ENCODE data around the gene PRLR.

Gene PRLR

DNA sequence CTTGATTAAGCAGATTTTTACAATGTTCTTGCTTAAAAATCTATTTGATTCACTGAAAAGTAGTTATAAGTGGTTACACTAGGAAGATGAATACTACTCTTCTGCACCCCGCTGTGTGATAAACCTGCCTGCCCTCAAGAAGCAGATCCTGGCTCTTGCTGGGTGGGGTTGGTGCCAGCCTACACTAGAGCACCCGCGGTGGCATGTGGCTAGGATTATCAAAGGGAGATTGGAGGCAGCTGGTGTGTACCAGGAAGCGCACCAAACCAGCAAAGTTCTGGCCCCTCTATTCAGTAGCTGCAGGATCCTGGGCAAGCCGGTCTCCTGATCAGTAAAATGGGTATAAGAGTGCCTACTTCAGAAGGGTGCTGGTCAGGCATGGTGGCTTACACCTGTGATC, 43.5 kb downstream of the PRLR start:
- Histone ChIP-seq H3K27ac (ENCODE audit: low read length) (no peak overlapping the region), H3K4me3 (ENCODE audit: low read depth in 1 of 2, low read length in 2 of 2) (no peak overlapping the region), H4K20me1 (ENCODE audit: insufficient read depth, low read length) (no peaks in the 10 kb centered on the region), H3K79me2 (ENCODE audit: insufficient read depth, low read length) (no peaks in the 10 kb centered on the region), H3K9me3 (ENCODE audit: insufficient read depth, low read length, severe bottlenecking) (no peaks in the 10 kb centered on the region), H3K27me3 (ENCODE audit: insufficient read depth, low read length, poor library complexity) (peaks cover 8% of the 10 kb centered on the region), H3K4me2 (ENCODE audit: insufficient read depth, low read length) (no peak overlapping the region), H3K36me3 (ENCODE audit: insufficient read depth, low read length) (no peaks in the 10 kb centered on the region), H2AFZ (ENCODE audit: low read depth, low read length) (no peak overlapping the region), H3K9ac (ENCODE audit: low read depth, low read length) (no peak overlapping the region), H3K4me1 (ENCODE audit: insufficient read depth, low read length) (no peaks in the 10 kb centered on the region)
- ATAC-seq (ENCODE audit: insufficient read depth, low read depth), result no peak
- DNase-seq, result no peak
- no peak for TF ChIP-seq EZH2 (IDR thresholded peaks at IDR 0.05; ENCODE audit: borderline replicate concordance, low read depth, low read length, severe bottlenecking)

DNA sequence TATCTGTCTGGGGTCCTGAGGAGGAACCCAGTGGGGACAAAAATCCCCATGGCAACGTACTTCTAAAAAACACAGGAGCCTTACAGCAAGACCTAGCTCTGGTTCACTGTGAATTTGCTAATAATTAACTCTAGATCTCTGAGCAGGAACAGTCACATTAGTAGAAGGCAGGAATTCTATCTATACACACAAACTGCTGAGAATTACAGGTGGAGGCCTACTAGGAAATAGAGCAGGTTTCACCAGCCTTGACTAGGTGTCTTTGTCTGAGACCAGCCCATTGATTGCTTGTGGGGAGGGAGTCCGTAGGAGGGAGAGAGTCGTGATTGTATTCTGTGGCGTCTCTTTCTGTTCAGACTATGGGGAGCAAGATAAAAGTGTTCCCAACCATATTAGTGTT, 44.8 kb downstream of the PRLR start:
- Histone ChIP-seq H2AFZ (ENCODE audit: low read depth, low read length) (no peak overlapping the region), H3K27ac (ENCODE audit: low read length) (no peak overlapping the region), H3K4me1 (ENCODE audit: insufficient read depth, low read length) (no peaks in the 10 kb centered on the region), H3K36me3 (ENCODE audit: insufficient read depth, low read length) (no peaks in the 10 kb centered on the region), H3K4me2 (ENCODE audit: insufficient read depth, low read length) (no peak overlapping the region), H3K27me3 (ENCODE audit: insufficient read depth, low read length, poor library complexity) (peaks cover 8% of the 10 kb centered on the region), H4K20me1 (ENCODE audit: insufficient read depth, low read length) (no peaks in the 10 kb centered on the region), H3K9ac (ENCODE audit: low read depth, low read length) (no peak overlapping the region), H3K9me3 (ENCODE audit: insufficient read depth, low read length, severe bottlenecking) (no peaks in the 10 kb centered on the region), H3K79me2 (ENCODE audit: insufficient read depth, low read length) (no peaks in the 10 kb centered on the region), H3K4me3 (ENCODE audit: low read depth in 1 of 2, low read length in 2 of 2) (no peak overlapping the region)
- DNase-seq (no peak), ATAC-seq (ENCODE audit: insufficient read depth, low read depth) (no peak)
- TF ChIP-seq EZH2 (IDR thresholded peaks at IDR 0.05; ENCODE audit: borderline replicate concordance, low read depth, low read length, severe bottlenecking), result no peak
- TF ChIP-seq, protein P1, sequence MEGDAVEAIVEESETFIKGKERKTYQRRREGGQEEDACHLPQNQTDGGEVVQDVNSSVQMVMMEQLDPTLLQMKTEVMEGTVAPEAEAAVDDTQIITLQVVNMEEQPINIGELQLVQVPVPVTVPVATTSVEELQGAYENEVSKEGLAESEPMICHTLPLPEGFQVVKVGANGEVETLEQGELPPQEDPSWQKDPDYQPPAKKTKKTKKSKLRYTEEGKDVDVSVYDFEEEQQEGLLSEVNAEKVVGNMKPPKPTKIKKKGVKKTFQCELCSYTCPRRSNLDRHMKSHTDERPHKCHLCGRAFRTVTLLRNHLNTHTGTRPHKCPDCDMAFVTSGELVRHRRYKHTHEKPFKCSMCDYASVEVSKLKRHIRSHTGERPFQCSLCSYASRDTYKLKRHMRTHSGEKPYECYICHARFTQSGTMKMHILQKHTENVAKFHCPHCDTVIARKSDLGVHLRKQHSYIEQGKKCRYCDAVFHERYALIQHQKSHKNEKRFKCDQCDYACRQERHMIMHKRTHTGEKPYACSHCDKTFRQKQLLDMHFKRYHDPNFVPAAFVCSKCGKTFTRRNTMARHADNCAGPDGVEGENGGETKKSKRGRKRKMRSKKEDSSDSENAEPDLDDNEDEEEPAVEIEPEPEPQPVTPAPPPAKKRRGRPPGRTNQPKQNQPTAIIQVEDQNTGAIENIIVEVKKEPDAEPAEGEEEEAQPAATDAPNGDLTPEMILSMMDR (IDR thresholded peaks at IDR 0.05; ENCODE audit: borderline replicate concordance, extremely low read depth, low read length, poor library complexity, severe bottlenecking), result no peak

DNA sequence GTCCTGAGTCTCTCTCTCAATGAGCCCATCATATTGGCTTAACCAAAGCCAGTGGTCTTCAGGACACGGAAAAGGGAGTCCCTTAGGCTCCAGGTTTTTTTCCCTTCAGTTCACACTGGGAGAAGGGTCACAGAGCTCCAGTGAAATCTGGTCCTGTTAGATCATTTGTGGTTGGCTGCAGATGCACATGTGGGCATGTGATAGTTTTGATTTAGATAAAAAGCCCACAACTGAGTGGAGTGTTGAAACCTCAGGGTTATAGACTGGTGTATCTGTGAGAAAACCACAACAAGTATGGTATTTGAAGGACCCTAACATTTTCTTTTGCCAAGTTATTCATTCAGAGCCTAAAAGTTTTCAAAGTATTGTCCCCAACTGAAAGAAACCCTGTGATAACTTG, 46.7 kb downstream of the PRLR start:
- H3K4me3 ChIP-seq (ENCODE audit: low read depth in 1 of 2, low read length in 2 of 2), result no peak overlapping the region
- no peaks in the 10 kb centered on the region for H4K20me1 ChIP-seq (ENCODE audit: insufficient read depth, low read length)
- ATAC-seq (ENCODE audit: insufficient read depth, low read depth) (peak; percentile 17; the same call in 1 of the 3 replicates), DNase-seq (no peak)
- H3K79me2 ChIP-seq (ENCODE audit: insufficient read depth, low read length), result no peaks in the 10 kb centered on the region
- H3K9me3 ChIP-seq (ENCODE audit: insufficient read depth, low read length, severe bottlenecking), result no peaks in the 10 kb centered on the region
- no peak overlapping the region for H2AFZ ChIP-seq (ENCODE audit: low read depth, low read length)
- no peaks in the 10 kb centered on the region for H3K4me1 ChIP-seq (ENCODE audit: insufficient read depth, low read length)
- H3K36me3 ChIP-seq (ENCODE audit: insufficient read depth, low read length), result no peaks in the 10 kb centered on the region
- TF ChIP-seq, protein P1 (IDR thresholded peaks at IDR 0.05; ENCODE audit: borderline replicate concordance, extremely low read depth, low read length, poor library complexity, severe bottlenecking), result no peak
- no peak for TF ChIP-seq EZH2 (IDR thresholded peaks at IDR 0.05; ENCODE audit: borderline replicate concordance, low read depth, low read length, severe bottlenecking)
- no peak overlapping the region for H3K4me2 ChIP-seq (ENCODE audit: insufficient read depth, low read length)
- H3K9ac ChIP-seq (ENCODE audit: low read depth, low read length), result no peak overlapping the region
- peaks cover 8% of the 10 kb centered on the region for H3K27me3 ChIP-seq (ENCODE audit: insufficient read depth, low read length, poor library complexity)
- H3K27ac ChIP-seq (ENCODE audit: low read length), result no peak overlapping the region

DNA sequence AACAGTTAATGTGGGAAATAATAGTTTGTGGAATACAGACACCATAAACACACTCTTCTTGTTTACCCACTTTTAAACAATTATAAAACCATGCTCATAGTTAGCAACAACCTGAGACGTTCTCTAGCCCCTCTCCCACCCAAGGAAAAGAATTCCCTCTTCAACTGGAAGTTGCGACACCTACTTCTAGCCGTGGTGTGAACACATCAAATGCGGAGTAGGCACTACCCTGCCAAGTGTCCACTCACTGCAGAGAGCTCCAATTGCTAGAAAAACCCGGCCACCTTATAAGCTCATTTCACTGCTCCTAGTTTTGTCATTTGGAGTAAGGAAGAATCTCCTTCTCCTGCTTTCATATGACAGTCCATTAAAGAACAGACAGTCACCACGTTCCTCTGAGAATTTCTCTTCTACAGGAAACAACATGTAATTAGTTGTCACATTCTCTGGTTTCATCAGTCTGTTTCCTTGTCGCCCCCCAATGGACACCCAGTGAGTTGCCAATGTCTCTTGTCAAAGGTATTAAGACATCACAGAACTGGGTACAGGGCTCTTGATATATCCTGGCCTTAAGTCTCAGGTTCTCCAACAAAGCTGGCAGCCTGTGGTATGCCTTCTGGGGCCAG, 47.3 kb downstream of the PRLR start:
- peaks cover 8% of the 10 kb centered on the region for H3K27me3 ChIP-seq (ENCODE audit: insufficient read depth, low read length, poor library complexity)
- H3K9me3 ChIP-seq (ENCODE audit: insufficient read depth, low read length, severe bottlenecking), result no peaks in the 10 kb centered on the region
- DNase-seq (peak; percentile 64), ATAC-seq (ENCODE audit: insufficient read depth, low read depth) (peak; percentile 88)
- H3K79me2 ChIP-seq (ENCODE audit: insufficient read depth, low read length), result no peaks in the 10 kb centered on the region
- H3K36me3 ChIP-seq (ENCODE audit: insufficient read depth, low read length), result no peaks in the 10 kb centered on the region
- H2AFZ ChIP-seq (ENCODE audit: low read depth, low read length), result no peak overlapping the region
- H3K9ac ChIP-seq (ENCODE audit: low read depth, low read length), result no peak overlapping the region
- H4K20me1 ChIP-seq (ENCODE audit: insufficient read depth, low read length), result no peaks in the 10 kb centered on the region
- no peaks in the 10 kb centered on the region for H3K4me1 ChIP-seq (ENCODE audit: insufficient read depth, low read length)
- no peak for TF ChIP-seq EZH2 (IDR thresholded peaks at IDR 0.05; ENCODE audit: borderline replicate concordance, low read depth, low read length, severe bottlenecking)
- TF ChIP-seq, protein P1 (IDR thresholded peaks at IDR 0.05; ENCODE audit: borderline replicate concordance, extremely low read depth, low read length, poor library complexity, severe bottlenecking), result peak; percentile 80
- no peak overlapping the region for H3K4me2 ChIP-seq (ENCODE audit: insufficient read depth, low read length)
- H3K27ac ChIP-seq (ENCODE audit: low read length), result no peak overlapping the region
- H3K4me3 ChIP-seq (ENCODE audit: low read depth in 1 of 2, low read length in 2 of 2), result no peak overlapping the region
